Kidney epithelial cell (primary cell): ENCODE measurements around the gene DPP4. TPM values are rescaled to one million over a fixed set of nuclear protein-coding genes. Genes with fewer than 3 reads are reported as not detected.

Source experiments
- DNase-seq: peaks from one replicate; pipeline ENCODE4 v3.0.0-alpha.2; 2010; ENCODE audit warnings: low read depth
- H3K27me3 ChIP-seq: 2 replicates; pipeline ENCODE4 v1.6.0; 2011; ENCODE audit warnings: low read length; ENCODE audit not compliant: control insufficient read depth, insufficient read depth
- H3K36me3 ChIP-seq: 2 replicates; pipeline ENCODE4 v1.5.1; 2011; ENCODE audit warnings: low read length; ENCODE audit not compliant: control insufficient read depth, insufficient read depth
- H3K4me3 ChIP-seq: 2 replicates; pipeline ENCODE4 v1.5.1; 2011; ENCODE audit warnings: low read depth, mild to moderate bottlenecking, control low read depth, low read length
- total RNA-seq: library from RNA; depleted of rRNA; stranded (reverse); fragments of >200 nt; gene quantifications from 2 replicates; pipeline ENCODE4 v1.2.3, GENCODE V29; 2015
- TF ChIP-seq, protein P1 (sequence below): IDR thresholded peaks from 2 replicates; pipeline ENCODE4 v1.5.1; 2011; ENCODE audit warnings: mild to moderate bottlenecking, moderate library complexity, low read length, control low read depth, inconsistent platforms; ENCODE audit not compliant: insufficient read depth, poor library complexity, severe bottlenecking

The DPP4 gene
- total RNA-seq, 1 donor from 2014 or later = 61.6 TPM

DNA sequence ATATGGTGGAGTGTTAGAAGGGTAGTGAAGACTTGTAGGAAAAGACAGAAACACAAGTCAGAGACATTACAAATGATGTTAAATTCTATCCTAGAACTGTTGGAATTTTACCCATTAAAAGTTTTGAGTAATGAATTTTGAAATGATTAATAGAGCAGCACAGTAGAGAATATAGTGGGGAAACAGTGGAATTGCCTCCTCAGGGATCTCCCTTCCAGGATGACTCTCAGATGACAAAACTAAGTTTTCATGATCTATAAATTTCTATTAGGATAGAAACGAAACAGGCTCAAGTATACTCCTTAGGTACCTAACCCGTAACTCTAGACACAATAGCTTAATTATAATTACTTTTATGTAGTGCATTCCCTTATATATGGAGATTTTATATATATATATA, 86.7 kb downstream of the DPP4 start:
- DNase-seq = no peak
- Histone ChIP-seq H3K4me3 (no peak overlapping the region), H3K27me3 (no peaks in the 10 kb centered on the region), H3K36me3 (no peaks in the 10 kb centered on the region)
- TF ChIP-seq, protein P1, sequence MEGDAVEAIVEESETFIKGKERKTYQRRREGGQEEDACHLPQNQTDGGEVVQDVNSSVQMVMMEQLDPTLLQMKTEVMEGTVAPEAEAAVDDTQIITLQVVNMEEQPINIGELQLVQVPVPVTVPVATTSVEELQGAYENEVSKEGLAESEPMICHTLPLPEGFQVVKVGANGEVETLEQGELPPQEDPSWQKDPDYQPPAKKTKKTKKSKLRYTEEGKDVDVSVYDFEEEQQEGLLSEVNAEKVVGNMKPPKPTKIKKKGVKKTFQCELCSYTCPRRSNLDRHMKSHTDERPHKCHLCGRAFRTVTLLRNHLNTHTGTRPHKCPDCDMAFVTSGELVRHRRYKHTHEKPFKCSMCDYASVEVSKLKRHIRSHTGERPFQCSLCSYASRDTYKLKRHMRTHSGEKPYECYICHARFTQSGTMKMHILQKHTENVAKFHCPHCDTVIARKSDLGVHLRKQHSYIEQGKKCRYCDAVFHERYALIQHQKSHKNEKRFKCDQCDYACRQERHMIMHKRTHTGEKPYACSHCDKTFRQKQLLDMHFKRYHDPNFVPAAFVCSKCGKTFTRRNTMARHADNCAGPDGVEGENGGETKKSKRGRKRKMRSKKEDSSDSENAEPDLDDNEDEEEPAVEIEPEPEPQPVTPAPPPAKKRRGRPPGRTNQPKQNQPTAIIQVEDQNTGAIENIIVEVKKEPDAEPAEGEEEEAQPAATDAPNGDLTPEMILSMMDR = no peak

DNA sequence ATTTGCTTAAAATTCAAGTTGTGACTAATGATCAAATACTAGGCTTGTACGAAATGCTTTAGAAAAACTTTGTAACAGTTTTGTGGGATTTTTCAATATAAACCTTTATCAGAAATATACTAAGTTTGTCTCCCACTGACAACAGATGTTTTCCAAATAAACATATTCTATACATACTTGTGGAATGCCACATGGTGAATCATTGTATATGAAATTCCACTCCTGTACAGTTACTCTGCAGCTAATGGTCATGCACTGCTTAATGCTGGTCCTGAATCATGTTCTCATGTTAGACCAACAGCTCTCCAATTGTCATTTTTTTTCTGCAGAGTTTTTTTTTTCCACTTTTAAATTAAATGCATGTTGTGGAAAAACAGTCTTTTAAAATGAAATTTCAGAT, 90.1 kb downstream of the DPP4 start:
- H3K4me3 ChIP-seq = no peak overlapping the region
- no peak for DNase-seq
- H3K27me3 ChIP-seq = no peaks in the 10 kb centered on the region
- TF ChIP-seq, protein P1 = no peak
- no peaks in the 10 kb centered on the region for H3K36me3 ChIP-seq

DNA sequence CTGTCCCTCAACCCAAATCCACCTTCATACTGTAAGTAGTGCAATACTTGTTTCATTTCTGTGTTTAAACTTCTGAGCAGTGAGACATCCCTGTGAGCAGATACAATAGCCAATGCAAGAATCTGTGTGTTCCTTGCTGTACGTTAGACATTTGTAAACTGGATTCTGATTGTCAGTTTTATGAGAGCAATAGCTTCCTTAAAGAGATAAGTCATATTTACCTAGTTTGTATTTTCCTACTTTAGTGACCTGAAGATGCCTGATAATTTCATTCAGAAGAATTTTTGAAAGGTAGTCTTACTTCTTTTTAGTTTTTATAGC, 90.7 kb downstream of the DPP4 start:
- H3K4me3 ChIP-seq = no peak overlapping the region
- DNase-seq = no peak
- no peaks in the 10 kb centered on the region for H3K36me3 ChIP-seq
- TF ChIP-seq, protein P1 = no peak
- H3K27me3 ChIP-seq = no peaks in the 10 kb centered on the region

DNA sequence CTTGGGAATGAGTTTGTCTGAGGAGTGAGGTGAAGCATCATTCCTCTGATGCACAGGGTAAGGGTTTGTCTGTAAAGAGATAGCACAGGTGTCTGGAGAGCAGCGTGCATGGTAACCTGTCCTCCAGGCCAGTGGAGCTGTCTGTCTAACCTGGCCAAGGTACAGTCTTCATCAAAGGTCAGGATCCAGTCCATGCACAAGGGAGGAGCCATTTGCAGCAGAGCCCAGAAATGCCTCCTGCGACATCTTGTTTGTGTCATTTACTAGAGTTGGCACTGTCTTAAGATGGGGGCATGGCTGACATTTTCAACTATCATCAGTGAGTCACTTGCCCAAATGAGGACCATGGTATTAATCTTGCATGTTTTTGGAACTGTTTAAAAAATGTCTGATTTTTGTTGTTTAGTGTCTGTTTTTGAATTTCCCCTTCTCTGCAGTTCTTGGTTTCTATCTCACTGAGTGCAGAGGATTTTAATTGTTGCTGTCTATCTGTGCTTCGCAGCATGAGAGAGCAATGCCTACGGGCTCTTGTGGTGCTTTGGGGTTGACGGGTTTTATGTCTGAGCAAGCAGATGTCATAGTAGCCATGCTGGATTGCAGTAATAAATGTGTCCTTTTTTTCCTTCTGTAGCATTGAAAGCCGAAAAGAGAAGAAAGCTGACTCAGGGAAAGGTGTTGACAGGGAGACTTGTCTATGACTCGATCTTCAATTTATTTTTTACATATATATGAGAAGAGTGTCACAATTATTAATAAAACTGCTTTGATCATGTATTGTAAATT, 91.3 kb downstream of the DPP4 start:
- no peak for DNase-seq
- TF ChIP-seq, protein P1 = no peak
- H3K4me3 ChIP-seq = no peak overlapping the region

DNA sequence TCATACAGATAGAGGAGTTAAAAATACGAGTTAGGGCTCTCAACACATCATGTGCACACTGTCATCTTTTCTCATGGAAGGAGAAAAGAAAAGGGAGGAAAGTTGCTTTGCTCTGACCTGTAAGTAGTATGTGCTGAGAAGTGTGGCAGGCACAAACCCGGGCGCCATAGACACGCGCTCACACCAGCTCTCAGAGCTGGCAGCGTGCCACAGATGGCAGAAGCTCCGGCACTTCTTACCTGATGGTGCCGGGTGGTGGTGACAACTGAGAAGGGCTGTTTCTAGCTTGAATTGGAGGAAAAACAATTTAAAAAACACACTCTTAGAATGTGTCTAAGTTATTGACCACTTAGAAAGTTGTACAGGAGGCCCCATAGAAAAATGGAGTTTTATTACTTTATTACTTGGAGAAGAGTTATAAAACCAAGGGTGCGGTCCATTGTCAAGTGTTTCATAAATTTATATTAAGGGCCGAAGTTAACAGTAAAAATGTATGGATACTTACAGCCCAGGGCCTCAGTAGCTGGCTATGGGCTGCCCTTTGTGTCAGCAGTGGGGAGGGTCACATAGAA, 92.2 kb downstream of the DPP4 start:
- TF ChIP-seq, protein P1 = no peak
- no peak overlapping the region for H3K4me3 ChIP-seq
- no peaks in the 10 kb centered on the region for H3K27me3 ChIP-seq
- no peaks in the 10 kb centered on the region for H3K36me3 ChIP-seq
- no peak for DNase-seq

More for the DNA sequence above, 91.3 kb downstream of the DPP4 start:
- H3K27me3 ChIP-seq = no peaks in the 10 kb centered on the region
- H3K36me3 ChIP-seq = no peaks in the 10 kb centered on the region

DNA sequence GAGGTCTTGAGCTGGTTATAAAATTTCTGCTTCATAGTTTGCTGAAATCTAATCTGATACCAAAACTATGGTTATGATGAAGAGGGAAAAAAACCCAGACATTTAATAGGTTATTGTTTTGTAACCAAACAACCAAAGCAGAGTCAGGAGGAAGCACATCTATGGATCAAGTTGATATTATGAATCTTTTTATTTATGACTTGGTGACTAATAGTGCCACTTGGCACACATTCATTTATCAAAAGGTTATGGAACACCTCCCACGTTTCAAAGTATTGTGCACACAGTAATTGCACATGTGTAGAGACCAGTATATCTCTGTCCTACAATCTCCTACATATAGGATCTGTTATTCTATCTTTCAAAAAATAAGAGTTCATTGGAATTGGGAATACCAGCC, 93.0 kb downstream of the DPP4 start:
- TF ChIP-seq, protein P1 = no peak
- Histone ChIP-seq H3K4me3 (no peak overlapping the region), H3K36me3 (no peaks in the 10 kb centered on the region), H3K27me3 (no peaks in the 10 kb centered on the region)
- no peak for DNase-seq
